SK-N-SH treated with all-trans-retinoic acid at 6 μM for 48 hours (cell line): ENCODE results near the gene HTT.

Source experiments
- ATAC-seq: fragments of 200-7000 bp; cut with Tn5 transposase; 3 replicates; pipeline ENCODE4 v1.9.1; 2020; ENCODE audit warnings: mild to moderate bottlenecking, moderate library complexity
- ARNTL ChIP-seq: fragments of 450-650 bp; formaldehyde crosslinking; IDR thresholded peaks from 2 replicates; pipeline ENCODE4 v1.5.0; 2020; ENCODE audit warnings: low read depth, mild to moderate bottlenecking, moderate library complexity, borderline replicate concordance
- BACH2 ChIP-seq: fragments of 250-450 bp; sonication (Bioruptor Pico); IDR thresholded peaks from 2 replicates; pipeline ENCODE4 v1.9.0; 2021; ENCODE audit warnings: mild to moderate bottlenecking, borderline replicate concordance
- CSDC2 ChIP-seq: fragments of 250-450 bp; sonication (Bioruptor Pico); IDR thresholded peaks from 2 replicates; pipeline ENCODE4 v1.5.0; 2020; ENCODE audit warnings: mild to moderate bottlenecking, moderate library complexity
- ESRRG ChIP-seq: fragments of 250-450 bp; sonication (Bioruptor Pico); IDR thresholded peaks from 2 replicates; pipeline ENCODE4 v1.6.1; 2021; ENCODE audit warnings: mild to moderate bottlenecking
- GLIS3 ChIP-seq: fragments of 250-450 bp; sonication (Bioruptor Pico); IDR thresholded peaks from 2 replicates; pipeline ENCODE4 v1.5.0; 2020; ENCODE audit warnings: mild to moderate bottlenecking, moderate library complexity
- OSR1 ChIP-seq: fragments of 250-450 bp; sonication (Bioruptor Pico); IDR thresholded peaks from 2 replicates; pipeline ENCODE4 v1.8.0; 2022; ENCODE audit warnings: moderate library complexity, mild to moderate bottlenecking, inconsistent platforms
- RARB ChIP-seq: fragments of 250-450 bp; sonication (Bioruptor Pico); IDR thresholded peaks from 2 replicates; pipeline ENCODE4 v1.8.0; 2021; ENCODE audit warnings: mild to moderate bottlenecking, moderate library complexity
- SNAI2 ChIP-seq: fragments of 250-450 bp; sonication (Bioruptor Pico); IDR thresholded peaks from 2 replicates; pipeline ENCODE4 v1.5.0; 2020; ENCODE audit warnings: mild to moderate bottlenecking, moderate library complexity
- TCF4 ChIP-seq: fragments of 250-450 bp; sonication (Bioruptor Pico); IDR thresholded peaks from 2 replicates; pipeline ENCODE4 v1.8.0; 2021; ENCODE audit warnings: mild to moderate bottlenecking, moderate library complexity, borderline replicate concordance
- ZC3H10 ChIP-seq: fragments of 250-450 bp; sonication (Bioruptor Pico); IDR thresholded peaks from 2 replicates; pipeline ENCODE4 v1.5.1; 2021; ENCODE audit warnings: mild to moderate bottlenecking, moderate library complexity
- ZFP3 ChIP-seq: fragments of 250-450 bp; sonication (Bioruptor Pico); IDR thresholded peaks from 2 replicates; pipeline ENCODE4 v1.5.0; 2020; ENCODE audit warnings: mild to moderate bottlenecking, moderate library complexity
- ZNF565 ChIP-seq: fragments of 450-650 bp; formaldehyde crosslinking; conservative IDR thresholded peaks from 2 replicates; pipeline ENCODE4 v1.5.0; 2020; ENCODE audit warnings: low read depth, mild to moderate bottlenecking, moderate library complexity
- ZNF70 ChIP-seq: fragments of 450-650 bp; formaldehyde crosslinking; IDR thresholded peaks from 2 replicates; pipeline ENCODE4 v1.5.0; 2020; ENCODE audit warnings: mild to moderate bottlenecking, moderate library complexity
- ZNF8 ChIP-seq: fragments of 450-650 bp; formaldehyde crosslinking; IDR thresholded peaks from 2 replicates; pipeline ENCODE4 v1.5.0; 2020; ENCODE audit warnings: mild to moderate bottlenecking, moderate library complexity
- TF ChIP-seq, protein P1 (sequence below): fragments of 250-450 bp; sonication (Bioruptor Pico); IDR thresholded peaks from 2 replicates; pipeline ENCODE4 v1.8.0; 2021; ENCODE audit warnings: low read depth, mild to moderate bottlenecking, moderate library complexity, borderline replicate concordance
- TF ChIP-seq, protein P2 (sequence below): fragments of 250-450 bp; sonication (Bioruptor Pico); IDR thresholded peaks from 2 replicates; pipeline ENCODE4 v1.5.0; 2020; ENCODE audit warnings: mild to moderate bottlenecking, moderate library complexity
- TF ChIP-seq, protein P3 (sequence below): fragments of 250-450 bp; sonication (Bioruptor Pico); IDR thresholded peaks from 2 replicates; pipeline ENCODE4 v1.5.1; 2020; ENCODE audit warnings: low read depth, mild to moderate bottlenecking, moderate library complexity
- TF ChIP-seq, protein P4 (sequence below): fragments of 250-450 bp; sonication (Bioruptor Pico); IDR thresholded peaks from 2 replicates; pipeline ENCODE4 v1.8.0; 2020; ENCODE audit warnings: mild to moderate bottlenecking, moderate library complexity, borderline replicate concordance

The HTT gene

DNA sequence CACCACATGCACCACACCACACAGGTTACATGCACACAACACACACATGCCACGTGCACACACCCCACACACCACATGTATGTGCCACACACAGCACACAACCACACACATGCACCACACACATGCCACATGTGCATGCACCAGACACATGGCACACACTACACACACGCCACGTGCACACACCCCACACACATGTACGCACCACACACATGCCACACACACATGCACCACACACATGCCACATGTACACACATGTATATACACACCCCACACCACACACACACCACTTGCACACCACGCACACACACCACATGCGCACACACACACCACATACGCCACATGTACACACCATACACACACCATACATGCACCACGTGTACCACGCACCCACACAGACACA is 154.8 kb downstream of the HTT start:
- TF ChIP-seq, protein P1, sequence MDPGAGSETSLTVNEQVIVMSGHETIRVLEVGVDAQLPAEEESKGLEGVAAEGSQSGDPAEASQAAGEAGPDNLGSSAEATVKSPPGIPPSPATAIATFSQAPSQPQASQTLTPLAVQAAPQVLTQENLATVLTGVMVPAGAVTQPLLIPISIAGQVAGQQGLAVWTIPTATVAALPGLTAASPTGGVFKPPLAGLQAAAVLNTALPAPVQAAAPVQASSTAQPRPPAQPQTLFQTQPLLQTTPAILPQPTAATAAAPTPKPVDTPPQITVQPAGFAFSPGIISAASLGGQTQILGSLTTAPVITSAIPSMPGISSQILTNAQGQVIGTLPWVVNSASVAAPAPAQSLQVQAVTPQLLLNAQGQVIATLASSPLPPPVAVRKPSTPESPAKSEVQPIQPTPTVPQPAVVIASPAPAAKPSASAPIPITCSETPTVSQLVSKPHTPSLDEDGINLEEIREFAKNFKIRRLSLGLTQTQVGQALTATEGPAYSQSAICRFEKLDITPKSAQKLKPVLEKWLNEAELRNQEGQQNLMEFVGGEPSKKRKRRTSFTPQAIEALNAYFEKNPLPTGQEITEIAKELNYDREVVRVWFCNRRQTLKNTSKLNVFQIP (CRISPR knock-in tag), result no peak
- TF ChIP-seq CSDC2 (CRISPR knock-in tag) (no peak), ESRRG (CRISPR knock-in tag) (no peak), RARB (no peak), ZNF70 (CRISPR knock-in tag) (no peak), BACH2 (CRISPR knock-in tag) (no peak), TCF4 (CRISPR knock-in tag) (no peak), ZNF8 (no peak)
- TF ChIP-seq, protein P2, sequence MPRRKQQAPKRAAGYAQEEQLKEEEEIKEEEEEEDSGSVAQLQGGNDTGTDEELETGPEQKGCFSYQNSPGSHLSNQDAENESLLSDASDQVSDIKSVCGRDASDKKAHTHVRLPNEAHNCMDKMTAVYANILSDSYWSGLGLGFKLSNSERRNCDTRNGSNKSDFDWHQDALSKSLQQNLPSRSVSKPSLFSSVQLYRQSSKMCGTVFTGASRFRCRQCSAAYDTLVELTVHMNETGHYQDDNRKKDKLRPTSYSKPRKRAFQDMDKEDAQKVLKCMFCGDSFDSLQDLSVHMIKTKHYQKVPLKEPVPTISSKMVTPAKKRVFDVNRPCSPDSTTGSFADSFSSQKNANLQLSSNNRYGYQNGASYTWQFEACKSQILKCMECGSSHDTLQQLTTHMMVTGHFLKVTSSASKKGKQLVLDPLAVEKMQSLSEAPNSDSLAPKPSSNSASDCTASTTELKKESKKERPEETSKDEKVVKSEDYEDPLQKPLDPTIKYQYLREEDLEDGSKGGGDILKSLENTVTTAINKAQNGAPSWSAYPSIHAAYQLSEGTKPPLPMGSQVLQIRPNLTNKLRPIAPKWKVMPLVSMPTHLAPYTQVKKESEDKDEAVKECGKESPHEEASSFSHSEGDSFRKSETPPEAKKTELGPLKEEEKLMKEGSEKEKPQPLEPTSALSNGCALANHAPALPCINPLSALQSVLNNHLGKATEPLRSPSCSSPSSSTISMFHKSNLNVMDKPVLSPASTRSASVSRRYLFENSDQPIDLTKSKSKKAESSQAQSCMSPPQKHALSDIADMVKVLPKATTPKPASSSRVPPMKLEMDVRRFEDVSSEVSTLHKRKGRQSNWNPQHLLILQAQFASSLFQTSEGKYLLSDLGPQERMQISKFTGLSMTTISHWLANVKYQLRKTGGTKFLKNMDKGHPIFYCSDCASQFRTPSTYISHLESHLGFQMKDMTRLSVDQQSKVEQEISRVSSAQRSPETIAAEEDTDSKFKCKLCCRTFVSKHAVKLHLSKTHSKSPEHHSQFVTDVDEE (CRISPR knock-in tag), result no peak
- no peak for ATAC-seq

DNA sequence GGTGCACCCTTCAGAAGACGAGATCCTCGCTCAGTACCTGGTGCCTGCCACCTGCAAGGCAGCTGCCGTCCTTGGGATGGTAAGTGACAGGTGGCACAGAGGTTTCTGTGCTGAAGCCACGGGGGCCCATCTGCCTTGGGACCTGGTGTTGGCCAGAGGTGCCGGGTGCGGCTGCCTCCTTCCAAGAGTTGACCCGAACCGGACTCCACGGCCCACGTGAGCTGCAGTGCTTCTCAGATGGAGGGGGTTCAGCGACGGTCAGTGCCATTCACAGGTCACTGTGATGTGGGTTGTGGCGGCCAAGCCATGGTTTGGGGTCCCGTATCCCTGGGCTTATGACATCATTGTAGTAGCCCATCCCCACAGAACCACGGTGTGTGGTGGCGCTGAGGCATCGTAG is 155.5 kb downstream of the HTT start:
- TF ChIP-seq SNAI2, result no peak
- no peak for TF ChIP-seq TCF4 (CRISPR knock-in tag)
- no peak for TF ChIP-seq RARB
- no peak for TF ChIP-seq ZNF70 (CRISPR knock-in tag)
- TF ChIP-seq, protein P2 (CRISPR knock-in tag), result no peak
- TF ChIP-seq ARNTL (CRISPR knock-in tag), result no peak
- TF ChIP-seq, protein P3, sequence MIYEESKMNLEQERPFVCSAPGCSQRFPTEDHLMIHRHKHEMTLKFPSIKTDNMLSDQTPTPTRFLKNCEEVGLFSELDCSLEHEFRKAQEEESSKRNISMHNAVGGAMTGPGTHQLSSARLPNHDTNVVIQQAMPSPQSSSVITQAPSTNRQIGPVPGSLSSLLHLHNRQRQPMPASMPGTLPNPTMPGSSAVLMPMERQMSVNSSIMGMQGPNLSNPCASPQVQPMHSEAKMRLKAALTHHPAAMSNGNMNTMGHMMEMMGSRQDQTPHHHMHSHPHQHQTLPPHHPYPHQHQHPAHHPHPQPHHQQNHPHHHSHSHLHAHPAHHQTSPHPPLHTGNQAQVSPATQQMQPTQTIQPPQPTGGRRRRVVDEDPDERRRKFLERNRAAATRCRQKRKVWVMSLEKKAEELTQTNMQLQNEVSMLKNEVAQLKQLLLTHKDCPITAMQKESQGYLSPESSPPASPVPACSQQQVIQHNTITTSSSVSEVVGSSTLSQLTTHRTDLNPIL (CRISPR knock-in tag), result no peak
- ATAC-seq, result no peak

DNA sequence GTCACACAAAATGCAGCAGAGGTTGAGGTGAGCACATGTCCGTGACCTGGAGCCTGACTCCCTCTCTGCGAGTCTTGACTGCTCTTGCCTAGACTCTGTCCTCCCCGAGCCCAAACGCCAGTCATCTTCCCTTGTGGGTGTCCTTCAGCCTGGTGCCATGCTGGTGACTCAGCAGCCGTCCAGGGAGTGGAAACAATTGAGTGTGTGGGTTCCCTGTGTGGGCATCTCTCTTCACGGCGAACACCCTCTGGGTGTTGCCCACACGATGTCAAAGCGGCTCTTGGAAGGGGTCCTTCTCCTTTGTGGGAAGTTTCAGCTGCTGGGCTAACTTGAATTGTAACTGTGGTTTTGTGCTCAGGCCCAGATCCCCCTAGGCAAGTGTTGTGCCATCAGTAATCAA is 157.0 kb downstream of the HTT start:
- no peak for ATAC-seq
- TF ChIP-seq, protein P4, sequence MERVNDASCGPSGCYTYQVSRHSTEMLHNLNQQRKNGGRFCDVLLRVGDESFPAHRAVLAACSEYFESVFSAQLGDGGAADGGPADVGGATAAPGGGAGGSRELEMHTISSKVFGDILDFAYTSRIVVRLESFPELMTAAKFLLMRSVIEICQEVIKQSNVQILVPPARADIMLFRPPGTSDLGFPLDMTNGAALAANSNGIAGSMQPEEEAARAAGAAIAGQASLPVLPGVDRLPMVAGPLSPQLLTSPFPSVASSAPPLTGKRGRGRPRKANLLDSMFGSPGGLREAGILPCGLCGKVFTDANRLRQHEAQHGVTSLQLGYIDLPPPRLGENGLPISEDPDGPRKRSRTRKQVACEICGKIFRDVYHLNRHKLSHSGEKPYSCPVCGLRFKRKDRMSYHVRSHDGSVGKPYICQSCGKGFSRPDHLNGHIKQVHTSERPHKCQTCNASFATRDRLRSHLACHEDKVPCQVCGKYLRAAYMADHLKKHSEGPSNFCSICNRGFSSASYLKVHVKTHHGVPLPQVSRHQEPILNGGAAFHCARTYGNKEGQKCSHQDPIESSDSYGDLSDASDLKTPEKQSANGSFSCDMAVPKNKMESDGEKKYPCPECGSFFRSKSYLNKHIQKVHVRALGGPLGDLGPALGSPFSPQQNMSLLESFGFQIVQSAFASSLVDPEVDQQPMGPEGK (CRISPR knock-in tag), result no peak
- TF ChIP-seq, all 23 proteins: peak for 0

DNA sequence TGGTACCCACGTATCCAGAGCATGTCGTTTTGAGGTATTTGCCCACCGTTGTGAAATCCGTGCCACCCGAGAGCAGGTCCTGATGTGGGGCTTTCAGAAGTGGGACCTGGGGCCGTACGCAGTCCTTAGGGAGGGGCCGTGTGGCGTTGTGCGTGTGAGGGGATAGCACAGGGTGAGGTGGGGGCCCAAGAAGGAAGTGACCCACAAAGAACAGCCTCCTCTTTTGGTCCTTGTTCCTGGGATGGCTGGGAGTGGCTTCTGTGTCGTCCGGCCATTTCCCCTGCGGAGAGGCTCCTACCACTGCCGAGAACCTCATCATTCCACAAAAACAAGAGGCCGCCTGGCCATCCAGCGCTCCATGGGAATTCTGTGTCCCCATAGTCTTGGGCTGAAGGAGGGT is 157.5 kb downstream of the HTT start:
- no peak for ATAC-seq
- TF ChIP-seq ZNF565 (CRISPR knock-in tag), result no peak
- no peak for TF ChIP-seq ARNTL (CRISPR knock-in tag)
- TF ChIP-seq CSDC2 (CRISPR knock-in tag), result no peak
- TF ChIP-seq ZC3H10 (CRISPR knock-in tag), result no peak
- TF ChIP-seq, protein P2 (CRISPR knock-in tag), result no peak
- TF ChIP-seq, protein P3 (CRISPR knock-in tag), result no peak
- no peak for TF ChIP-seq OSR1 (CRISPR knock-in tag)
- no peak for TF ChIP-seq ZFP3 (CRISPR knock-in tag)
- no peak for TF ChIP-seq ZNF8
- no peak for TF ChIP-seq GLIS3 (CRISPR knock-in tag)
- TF ChIP-seq BACH2 (CRISPR knock-in tag), result no peak
